Measurements from ENCODE around the gene GPR143. TPM values are rescaled to one million over a fixed set of nuclear protein-coding genes. Genes with fewer than 3 reads are reported as not detected.

The GPR143 gene
- total RNA-seq, 1 donor from 2014 or later, result 2.3 TPM

DNA sequence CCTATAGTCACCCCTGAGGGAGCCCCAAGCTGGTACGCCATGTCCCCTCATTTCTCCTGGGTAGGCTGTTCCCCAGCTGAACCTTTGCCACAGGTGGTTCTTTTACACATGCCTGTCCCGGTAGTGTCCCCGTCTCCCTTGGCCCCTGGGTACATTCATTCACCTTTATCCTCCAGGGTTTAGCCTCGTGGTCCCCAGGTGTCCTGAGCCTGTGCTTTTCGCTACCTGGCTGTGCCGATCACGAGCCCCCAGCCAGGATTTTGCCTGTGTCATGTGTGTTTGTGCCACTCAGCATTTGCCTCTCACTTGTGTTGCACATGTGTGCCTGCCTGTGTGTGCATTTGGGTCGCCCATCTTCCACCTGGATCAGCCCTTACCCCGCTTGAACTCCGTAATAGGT, 57.6 kb downstream of the GPR143 start:
- no peak for DNase-seq (ENCODE audit: low read depth in 2 of 2)

- DNase-seq (ENCODE audit: low read depth in 2 of 2), result no peak
These were observed 58.2 kb downstream of the GPR143 start for GRCh38 chrX:9707306-9708033.

GRCh38 chrX:9706421-9706820, 59.2 kb downstream of the GPR143 start:
- no peak for DNase-seq (ENCODE audit: low read depth in 2 of 2)

GRCh38 chrX:9704876-9705465, 60.7 kb downstream of the GPR143 start:
- no peak for DNase-seq (ENCODE audit: low read depth in 2 of 2)

DNA sequence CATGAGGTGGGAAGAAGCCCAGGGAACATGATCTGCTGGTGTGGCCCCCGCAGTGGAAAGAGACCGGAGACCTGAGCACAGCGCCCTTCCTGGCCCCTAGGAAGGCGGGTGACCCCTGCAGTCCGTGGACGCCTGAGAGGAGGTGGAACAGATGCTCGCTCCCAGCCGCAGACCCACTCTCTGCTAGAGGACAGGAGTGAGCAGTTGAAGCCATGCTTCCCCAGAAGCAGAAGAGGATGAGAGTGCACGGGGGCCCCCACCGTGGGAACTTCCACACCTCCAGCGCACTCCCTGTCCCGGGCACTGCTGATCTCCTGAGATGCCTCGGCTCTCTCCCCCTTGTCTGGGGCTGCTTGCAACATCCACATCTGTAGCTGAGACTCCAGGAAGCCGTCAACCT, 62.2 kb downstream of the GPR143 start:
- DNase-seq (ENCODE audit: low read depth in 2 of 2), result no peak

DNA sequence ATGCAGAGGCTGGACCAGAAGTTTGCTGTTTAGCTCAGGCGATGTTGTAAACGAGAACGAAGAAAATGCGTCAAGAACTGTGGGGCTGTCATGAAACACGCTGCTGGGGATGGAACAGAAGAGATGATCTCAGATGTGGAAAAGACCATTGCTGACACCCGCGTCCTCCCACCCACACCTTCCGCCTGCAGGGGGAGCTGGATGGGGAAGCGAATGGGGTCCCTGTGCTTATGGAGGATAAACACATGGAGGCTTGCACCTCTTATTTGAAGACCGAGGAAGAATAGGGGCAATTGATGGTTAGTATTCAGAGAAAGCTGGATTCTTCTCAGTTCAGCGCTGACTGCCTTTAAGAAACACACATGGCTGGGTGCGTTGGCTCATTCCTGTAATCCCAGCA, 63.9 kb downstream of the GPR143 start:
- no peak for DNase-seq (ENCODE audit: low read depth in 2 of 2)

GRCh38 chrX:9700555-9700954, 65.1 kb downstream of the GPR143 start:
- no peak for DNase-seq (ENCODE audit: low read depth in 2 of 2)

DNA sequence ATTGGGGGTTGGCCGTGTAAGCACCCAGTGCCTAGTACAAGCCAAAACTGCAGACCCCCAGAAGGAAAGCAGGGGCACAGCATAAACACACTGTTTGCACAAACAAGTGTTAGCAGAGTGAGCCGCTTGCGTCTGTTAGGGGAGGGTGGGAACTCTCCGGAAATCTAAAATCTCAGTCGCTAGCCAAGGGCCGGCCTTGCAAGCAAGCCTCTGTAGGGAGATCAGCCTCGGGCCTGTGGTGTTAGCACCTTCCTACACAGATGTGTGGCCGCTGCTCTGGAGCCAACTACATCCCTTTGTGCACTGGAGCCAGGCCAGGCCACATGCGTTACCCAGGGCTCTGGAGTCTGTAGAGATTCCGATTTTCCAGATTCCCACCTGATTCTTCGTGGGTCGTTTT, 67.1 kb downstream of the GPR143 start:
- no peak for DNase-seq (ENCODE audit: low read depth in 2 of 2)

DNA sequence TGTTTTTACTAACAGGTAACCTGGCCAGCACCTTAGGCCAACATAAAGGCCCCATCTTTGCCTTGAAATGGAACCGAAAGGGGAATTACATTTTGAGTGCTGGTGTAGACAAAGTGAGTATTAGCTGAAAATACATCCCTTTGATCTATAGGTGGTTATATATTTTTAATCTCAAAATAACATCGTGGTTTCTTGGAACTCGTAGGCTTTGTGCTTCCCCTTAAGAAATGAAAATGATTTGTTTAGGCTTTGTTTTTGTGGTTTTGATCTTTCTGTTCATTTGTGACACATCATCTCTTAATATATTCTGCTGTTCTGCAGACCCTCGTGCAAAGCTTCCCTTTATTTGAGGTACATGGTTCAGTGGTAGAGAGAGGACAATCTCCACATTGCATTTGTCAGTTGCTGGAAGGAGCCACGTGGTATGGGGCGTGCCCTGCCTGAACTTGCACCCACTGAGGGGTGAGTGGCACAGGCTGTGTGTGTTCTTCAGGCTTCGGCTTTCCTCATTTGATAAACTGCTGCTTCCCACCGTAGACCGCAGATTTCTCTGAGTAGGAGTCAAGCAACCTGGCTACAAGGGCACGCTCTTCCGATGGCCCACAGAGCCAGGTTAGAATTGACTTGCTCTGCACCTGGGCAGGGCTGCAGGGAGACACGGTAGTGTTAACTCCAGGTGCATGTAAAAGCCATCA, 72.2 kb downstream of the GPR143 start:
- DNase-seq (ENCODE audit: low read depth in 2 of 2), result no peak

DNA sequence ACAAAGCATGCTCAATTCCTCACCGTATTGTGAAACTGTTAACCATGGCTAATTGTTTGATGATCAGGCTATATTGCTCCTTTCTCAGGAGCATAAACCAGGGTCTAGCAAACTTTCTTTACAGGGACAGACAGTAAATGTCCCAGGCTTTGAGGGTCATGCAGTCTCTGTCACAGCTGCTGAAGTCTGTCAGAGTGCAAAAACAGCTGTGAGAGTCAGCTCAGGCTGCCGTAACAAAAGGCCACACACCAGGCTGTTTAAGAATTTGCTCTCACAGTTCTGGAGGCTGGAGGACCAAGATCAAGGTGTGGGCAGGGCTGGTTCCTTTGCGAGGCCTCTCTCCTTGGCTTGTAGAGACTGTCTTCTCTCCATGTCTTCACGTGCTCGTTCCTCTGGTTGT, 75.6 kb downstream of the GPR143 start:
- DNase-seq (ENCODE audit: low read depth in 2 of 2), result no peak

- no peak for DNase-seq (ENCODE audit: low read depth in 2 of 2)
These were observed 76.8 kb downstream of the GPR143 start for GRCh38 chrX:9688833-9689232.

- DNase-seq (ENCODE audit: low read depth in 2 of 2), result no peak
These were observed 77.7 kb downstream of the GPR143 start for GRCh38 chrX:9687899-9688298.

GRCh38 chrX:9683350-9683749, 82.3 kb downstream of the GPR143 start:
- no peak for DNase-seq (ENCODE audit: low read depth in 2 of 2)

DNA sequence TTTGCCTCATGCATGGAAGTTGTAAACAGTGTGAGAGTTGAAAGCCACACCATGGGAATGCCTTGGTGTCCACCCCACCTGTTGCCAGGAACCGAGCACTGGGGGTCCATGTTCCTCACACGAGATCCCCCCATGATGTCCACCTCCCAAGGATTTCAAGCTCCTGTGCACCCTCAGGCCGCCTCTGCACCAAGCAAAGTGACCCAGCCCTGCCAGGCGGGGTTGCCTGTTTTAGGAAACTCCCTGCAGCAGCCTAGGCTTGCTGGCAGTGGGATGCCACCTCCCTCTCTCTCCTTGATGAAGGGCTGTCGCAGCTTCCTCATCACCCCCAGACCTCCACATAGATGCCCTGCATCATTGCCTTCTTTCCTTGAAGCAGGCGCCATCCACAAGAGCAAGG, 82.8 kb downstream of the GPR143 start:
- DNase-seq (ENCODE audit: low read depth in 2 of 2), result no peak

GRCh38 chrX:9682456-9682855, 83.2 kb downstream of the GPR143 start:
- DNase-seq (ENCODE audit: low read depth in 2 of 2), result peak in 1 of 2 donors; percentile 5

GRCh38 chrX:9681422-9681821, 84.2 kb downstream of the GPR143 start:
- no peak for DNase-seq (ENCODE audit: low read depth in 2 of 2)

DNA sequence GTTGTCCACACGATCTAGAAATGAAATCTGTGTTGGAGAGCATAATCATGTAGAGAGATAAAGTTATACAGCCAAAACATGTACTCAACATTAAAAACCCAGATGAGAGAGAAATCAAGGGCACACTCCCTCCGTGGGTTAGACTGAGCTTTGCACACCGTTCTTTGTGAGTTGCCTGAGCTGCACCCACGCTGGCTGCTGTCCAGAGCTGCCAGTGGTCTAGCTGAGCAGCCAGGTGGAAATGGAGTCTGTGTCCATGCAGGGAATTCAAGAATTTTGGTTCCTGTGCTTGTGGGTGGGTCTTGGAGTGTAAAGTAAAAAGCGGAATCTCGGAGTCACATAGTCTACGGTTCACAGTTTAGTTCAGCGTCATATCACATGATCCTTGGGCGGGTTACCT, 84.6 kb downstream of the GPR143 start:
- DNase-seq (ENCODE audit: low read depth in 2 of 2), result no peak

GRCh38 chrX:9678215-9678965, 87.3 kb downstream of the GPR143 start:
- DNase-seq (ENCODE audit: low read depth in 2 of 2), result no peak

DNA sequence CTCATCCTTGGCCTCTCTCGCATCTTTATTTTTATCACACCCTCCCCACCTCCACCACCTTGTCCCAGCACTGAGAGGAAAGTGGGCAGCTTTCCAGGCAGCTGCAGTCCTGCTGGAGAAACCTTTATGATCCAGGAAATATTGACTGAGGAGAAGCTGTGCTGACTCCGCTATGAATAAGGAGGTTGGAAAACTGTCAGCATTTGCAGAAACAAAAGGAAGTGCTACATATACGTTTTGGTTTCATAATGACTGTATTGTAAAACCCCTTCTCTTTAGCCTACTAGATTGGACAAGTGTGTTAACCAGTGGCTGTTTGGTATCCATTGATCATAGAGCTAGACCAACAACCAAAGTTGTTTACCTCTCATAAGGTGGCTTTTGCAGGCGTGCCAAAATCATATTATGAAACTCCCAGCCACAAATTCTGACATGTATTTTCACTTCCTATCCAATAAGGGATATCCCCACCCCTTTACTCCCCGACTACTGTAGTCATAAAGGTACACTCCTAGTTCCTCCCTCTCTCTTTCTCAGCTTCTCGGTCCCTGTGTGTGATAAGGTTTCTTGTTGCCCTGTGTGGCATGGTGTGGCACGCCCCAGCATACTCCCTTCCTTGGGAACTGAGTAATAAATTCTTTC, 88.4 kb downstream of the GPR143 start:
- peak in 1 of 2 donors; percentile 85 for DNase-seq (ENCODE audit: low read depth in 2 of 2)

DNA sequence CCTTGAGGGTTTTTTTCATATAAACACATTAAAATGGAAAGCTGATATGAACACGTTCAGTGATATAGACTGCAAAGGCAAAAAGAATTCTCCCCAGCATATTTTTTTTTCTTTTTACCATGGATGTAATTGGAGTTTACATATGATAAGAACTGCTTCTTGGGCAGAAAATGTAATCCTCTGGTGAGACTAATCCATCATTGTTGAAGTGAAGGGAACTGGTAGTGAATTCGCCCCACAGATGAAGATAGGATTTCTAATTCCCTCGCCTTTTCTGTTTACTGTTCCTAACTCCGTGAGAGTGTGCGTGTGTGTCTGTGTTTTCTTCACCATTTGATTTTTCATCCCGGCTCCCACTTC, 88.9 kb downstream of the GPR143 start:
- DNase-seq (ENCODE audit: low read depth in 2 of 2), result no peak

GRCh38 chrX:9676306-9676705, 89.3 kb downstream of the GPR143 start:
- no peak for DNase-seq (ENCODE audit: low read depth in 2 of 2)
